ENCODE results near the gene HTR7.

Gene HTR7

GRCh38 chr10:90800232-90800796, 57.5 kb downstream of the HTR7 start:
- DNase-seq = no peak

GRCh38 chr10:90799172-90799571, 58.7 kb downstream of the HTR7 start:
- DNase-seq = no peak

DNA sequence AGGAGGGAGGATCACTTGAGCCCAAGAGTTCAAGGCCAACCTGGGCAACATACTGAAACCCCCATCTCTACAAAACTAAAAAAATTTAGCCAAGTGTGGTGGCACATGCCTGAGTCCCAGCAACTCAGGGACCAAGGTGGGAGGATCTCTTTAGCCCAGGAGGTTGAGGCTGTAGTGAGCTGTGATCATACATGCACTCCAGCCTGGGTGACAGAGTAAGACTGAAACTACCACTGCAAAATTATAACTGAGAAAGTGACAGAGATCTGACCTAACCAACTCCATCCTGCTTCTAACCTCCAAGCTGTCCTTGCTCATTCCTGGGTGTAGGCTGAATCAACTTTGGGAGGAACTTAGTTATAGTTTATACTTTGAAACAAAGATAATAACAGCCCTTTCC, 59.4 kb downstream of the HTR7 start:
- no peak for DNase-seq

DNA sequence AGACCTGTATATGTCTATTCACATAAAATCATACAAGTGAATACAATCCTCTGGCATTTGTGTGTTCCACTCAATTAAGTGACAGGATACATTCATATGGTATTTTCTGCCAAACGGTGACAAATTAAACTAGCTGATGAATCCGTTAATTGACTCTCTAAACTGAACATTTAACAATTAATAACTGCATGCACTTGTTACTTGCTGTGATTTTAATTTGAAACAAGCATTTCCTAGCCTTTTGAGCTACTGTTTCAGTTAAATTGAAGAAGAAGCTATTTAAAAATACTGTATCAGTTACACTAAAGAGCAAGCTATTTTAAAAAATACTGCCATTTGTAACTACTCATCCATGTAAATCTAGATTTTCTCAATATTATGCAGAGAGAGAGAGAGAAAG, 67.4 kb downstream of the HTR7 start:
- no peak for DNase-seq

- DNase-seq = no peak
These were observed 68.9 kb downstream of the HTR7 start for GRCh38 chr10:90788968-90789367.

DNA sequence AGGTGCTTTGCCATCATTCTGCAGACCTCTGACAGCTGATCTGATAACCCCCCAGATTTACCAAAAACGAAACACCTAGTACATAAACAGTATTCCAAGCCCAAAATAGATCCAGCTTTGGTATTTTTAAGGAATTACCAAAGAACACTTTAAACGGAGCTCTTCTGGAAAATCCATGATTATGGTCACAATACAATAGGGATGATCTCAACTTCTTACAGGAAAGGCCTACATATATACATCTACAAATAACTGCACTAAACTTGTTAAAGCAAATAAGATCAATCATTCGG, 69.7 kb downstream of the HTR7 start:
- DNase-seq = no peak

DNA sequence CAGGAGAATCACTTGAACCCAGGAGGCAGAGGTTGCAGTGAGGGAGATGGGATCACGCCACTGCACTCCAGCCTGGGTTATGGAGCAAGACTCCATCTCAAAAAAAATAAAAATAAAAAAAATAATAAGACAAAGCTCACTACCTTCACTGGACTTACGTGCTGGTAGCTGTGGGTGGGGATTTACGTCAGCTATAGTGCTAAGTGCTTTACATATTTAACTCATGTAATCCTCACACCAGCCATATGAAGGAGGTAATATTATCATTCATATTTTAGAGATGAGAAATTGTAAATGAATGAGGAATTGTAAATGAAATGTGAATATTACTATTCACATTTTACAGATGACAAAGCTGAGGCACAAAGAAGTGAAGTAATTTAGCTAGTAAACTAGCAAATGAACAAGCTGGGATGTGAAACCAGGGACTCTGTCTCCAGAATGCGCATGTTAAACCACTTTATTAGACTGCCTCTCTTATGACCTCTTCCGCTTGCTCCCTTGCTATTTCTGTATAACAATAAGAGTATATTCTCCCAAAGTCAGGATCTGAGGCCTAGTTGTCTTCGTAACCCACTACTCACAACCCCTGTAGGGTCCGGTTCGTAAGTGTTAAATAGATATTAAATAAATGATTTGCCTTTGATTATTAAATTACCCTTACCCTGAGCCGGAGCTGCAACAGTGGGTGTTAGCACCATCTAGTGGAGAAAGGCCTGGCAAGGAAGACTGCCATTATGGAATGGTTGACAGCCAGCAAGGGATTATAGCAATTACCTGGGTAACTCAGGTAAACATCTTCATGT, 70.2 kb downstream of the HTR7 start:
- peak; percentile 32 for DNase-seq

- no peak for DNase-seq
These were observed 72.1 kb downstream of the HTR7 start for GRCh38 chr10:90785782-90786181.

DNA sequence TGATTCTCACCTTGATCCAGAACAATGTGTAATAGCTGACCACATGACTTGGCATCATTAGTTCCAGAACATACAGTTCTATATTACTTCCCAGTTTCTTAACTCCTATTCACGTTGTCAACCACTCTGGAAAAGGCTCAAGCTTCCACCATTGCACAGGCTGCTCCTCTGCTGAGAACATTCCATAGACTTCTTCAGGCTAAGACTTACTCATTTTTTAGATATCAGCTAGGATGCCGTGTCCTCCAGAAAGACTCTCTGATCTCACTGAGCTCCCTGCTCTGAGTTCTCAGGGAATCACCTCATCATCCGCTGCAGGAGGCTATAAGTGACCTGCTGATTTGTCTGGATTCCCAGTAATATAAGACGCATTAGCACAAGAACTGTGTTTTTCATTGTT, 73.1 kb downstream of the HTR7 start:
- DNase-seq = no peak

DNA sequence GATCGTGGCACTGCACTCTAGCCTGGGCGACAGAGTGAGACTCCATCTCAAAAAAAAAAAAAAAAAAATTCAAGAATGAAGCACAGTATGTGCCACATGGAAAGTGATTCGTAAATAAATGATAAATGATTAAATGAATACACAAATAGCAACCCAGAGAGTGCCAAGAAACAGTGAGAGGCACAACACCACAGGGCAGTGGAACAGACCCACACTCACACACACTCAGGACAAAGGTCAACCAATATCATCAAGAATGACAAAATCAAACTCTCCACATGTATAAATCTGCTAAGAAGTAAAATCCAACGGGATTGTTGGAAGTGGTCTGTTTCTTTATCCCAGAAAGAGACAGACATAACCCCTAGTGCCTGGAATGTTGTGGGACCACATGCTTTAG, 77.4 kb downstream of the HTR7 start:
- DNase-seq = no peak

GRCh38 chr10:90779548-90779947, 78.3 kb downstream of the HTR7 start:
- peak; percentile 11 for DNase-seq

- no peak for DNase-seq
These were observed 80.2 kb downstream of the HTR7 start for GRCh38 chr10:90777621-90778020.

DNA sequence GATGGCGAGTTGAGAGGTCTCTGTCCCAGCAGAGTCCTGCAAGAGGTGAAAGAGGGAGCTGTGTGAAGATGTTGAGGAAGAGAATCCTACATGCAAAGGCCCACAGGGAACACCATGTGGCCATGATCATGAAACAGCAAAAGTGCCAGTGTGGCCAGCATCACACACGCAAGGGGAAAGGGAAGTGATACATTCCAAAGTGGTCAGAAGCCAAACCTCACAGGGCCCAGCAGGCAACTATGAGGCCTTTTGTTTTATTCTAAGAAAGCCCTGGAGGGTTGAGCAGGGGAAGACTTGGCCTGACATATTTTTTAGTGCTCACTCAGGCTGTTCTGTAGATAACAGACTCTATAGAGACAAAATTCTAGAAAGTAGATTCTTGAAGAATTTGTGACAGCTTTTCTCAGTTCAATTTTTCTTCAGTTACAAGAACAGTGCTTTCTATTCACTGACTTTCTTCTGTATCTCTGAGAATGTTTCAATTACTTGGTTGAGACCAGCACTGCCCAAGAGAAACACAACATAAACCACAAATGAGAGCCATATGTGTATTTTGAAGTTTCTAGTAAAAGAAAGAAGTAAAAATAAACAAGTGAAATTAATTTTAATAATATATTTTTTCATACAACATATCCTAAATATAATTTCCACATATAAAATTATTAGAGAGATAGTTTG, 82.3 kb downstream of the HTR7 start:
- peak; percentile 41 for DNase-seq

- no peak for DNase-seq
These were observed 87.6 kb downstream of the HTR7 start for GRCh38 chr10:90769946-90770841.

DNA sequence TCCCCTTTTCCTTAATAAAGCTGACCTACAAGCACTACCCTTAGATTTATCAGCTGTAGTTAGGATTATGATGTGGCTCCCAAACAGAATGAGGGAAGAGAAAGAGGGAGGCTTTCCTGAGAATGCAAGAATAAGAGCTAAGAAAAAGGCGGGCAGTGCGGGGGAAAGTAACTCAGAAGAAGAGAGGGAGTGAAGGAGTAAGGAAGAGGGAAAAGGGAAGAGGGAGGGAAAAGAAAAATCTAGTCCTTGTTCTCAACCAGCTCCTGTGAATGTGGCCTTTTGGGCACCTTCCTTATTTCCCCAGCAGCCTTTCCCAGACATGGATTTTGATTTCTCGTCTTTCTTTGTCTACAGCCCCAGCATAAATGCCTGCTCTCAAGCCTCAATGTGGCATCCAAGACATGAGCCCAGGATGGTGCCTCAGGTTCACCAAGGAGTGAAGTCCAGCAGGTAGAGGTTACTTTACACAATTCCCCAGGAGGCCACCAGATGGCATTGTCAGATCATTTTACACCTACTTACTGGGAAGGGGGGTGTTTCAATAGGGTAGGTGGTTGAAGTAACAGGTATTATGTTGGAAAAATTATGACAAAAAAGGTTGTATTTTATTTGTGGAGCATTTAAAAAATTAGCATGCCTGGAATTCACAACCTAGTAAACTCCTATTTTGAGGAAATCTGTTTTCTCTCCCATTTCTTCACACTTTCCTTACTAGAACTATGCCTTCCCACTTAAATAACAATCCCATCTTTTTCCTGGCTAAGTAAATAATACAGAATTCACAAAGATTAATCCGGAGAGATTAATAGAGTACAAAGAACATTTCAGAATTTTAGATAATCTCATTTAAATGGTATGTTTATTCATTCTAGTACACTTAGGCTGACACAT, 106.5 kb downstream of the HTR7 start:
- peak; percentile 40 for DNase-seq

- no peak for DNase-seq
These were observed 111.0 kb downstream of the HTR7 start for GRCh38 chr10:90746829-90747228.

DNA sequence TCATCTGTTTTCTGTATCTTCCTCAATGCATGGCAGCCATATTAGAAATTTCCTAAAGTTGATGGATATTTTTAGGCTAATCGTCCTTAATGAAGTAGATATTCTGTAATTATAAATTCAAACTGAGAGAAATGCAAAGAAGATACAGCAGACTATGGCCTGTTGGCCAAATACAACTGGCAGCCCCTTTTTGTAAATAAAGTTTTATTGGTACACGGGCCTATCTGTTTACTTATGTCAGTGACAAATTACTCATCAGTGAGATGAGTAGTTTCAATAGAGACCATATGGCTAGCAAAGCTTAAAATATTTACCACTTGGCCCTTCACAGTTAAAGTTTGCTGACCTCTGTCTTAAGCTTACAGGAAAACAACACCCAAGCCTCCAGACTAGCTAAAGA, 112.3 kb downstream of the HTR7 start:
- no peak for DNase-seq

DNA sequence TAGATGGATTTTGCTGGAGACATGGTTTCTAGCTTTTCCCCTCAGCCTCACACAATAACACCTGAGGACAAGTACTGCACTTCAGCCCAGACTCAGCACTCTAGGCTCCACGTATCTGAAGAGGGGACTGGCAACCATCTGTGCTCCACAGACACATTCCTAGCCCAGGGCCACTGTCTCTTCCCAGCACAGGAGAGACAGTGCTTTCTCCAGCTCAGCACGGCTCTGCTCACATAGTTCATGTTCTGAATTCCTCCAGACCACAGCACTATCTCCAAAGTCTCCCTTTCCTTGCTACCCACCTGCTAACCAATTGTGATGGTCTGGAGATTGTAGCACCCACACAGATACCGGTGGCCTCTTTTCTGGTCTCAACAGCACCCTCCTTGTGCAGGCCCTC, 114.5 kb downstream of the HTR7 start:
- peak; percentile 4 for DNase-seq

DNA sequence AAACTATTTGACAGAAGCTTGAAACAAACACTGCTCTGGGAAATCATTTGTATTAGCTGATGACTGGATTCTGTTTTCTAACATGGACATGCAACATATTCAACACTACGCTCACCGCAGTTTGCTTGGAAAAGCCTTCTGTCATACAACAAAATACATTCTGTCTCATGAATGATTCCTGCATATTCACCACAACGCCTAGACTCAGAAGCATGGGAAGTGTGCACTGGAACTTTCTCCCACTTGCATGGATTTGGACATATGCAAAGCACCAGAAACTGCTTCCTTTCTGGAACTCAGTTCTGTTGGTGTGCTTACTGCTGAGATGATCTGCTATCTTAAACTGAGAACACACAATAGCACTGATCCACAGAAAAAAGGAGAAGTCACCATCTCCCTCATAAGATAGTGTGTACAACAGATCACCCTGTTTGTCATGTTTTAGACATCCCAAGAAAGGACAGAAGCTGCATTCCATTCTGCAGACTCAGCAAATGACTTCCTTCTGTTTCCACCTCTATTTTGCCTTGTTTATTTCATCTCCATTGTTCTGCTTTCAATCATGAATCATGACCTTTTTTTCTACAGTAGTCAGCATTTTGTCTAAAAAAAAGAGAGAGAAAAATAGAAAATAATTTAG, 115.8 kb downstream of the HTR7 start:
- DNase-seq = peak; percentile 75

GRCh38 chr10:90740265-90740664, 117.6 kb downstream of the HTR7 start:
- no peak for DNase-seq

DNA sequence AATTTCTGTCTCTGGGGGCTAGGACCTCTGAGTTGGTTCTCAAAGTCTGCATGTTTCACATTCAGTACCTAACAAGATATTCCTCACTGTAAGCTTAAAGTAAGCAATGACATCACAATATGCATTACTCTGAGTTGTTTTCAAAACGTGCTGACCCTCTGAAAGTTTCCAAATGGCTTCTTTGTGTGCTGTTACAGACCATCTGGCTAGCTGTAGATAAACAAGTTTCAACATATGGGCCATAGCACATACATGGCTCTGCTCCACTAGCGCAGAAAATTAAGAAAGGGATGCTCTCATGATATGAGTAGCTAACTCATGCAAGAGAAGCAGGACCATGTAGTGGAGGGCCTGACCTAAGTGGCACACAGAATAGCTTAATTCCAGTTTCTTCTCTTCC, 119.0 kb downstream of the HTR7 start:
- no peak for DNase-seq

- DNase-seq = no peak
These were observed 123.4 kb downstream of the HTR7 start for GRCh38 chr10:90734415-90734814.

Measured in fibroblast of upper back skin (primary cell).